Measurements from ENCODE around the gene DPP3. TPM values are rescaled to one million over a fixed set of nuclear protein-coding genes. Genes with fewer than 3 reads are reported as not detected.

DPP3 gene
- total RNA-seq, 1 donor = 35.8 TPM

DNA sequence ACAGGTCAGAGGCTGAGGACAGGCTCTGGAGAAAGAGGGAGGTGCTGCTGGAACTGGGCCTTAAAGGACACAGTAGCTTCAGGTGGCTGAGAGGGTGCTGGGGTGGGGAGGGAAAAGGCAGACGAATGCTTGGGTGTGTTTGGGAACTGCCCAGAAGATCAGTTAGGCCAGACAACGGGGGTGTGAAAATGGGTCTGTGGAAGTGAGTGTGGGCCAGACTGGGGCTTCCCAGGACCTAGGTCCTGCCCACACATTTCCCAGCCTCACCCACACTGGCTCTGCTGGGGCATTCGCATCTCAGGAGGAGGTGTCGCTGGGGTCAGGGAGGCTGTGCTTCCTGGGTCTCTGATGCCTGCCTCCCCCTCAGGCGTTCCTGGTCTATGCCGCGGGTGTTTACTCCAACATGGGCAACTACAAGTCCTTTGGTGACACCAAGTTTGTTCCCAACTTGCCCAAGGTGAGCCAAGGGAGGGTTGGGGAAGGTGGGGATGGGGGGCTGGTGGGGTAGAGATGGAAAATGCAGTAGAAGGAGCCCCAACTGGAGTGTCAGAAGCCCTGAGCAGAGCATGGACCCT lies 4.7 kb downstream of the DPP3 start:
- DNase-seq (ENCODE audit: insufficient read length, low spot score, missing footprints) = peak; percentile 34
- peaks cover 19% of the 10 kb centered on the region for H3K36me3 ChIP-seq (ENCODE audit: insufficient read depth, low read length)
- H3K9me3 ChIP-seq (ENCODE audit: low read depth, low read length) = no peaks in the 10 kb centered on the region
- no peak overlapping the region for H2AFZ ChIP-seq (ENCODE audit: low read length)
- H3K27ac ChIP-seq (ENCODE audit: low read depth, low read length) = no peak overlapping the region
- H3K4me3 ChIP-seq (ENCODE audit: insufficient read depth, low read length) = no peak overlapping the region
- H3K79me2 ChIP-seq (ENCODE audit: insufficient read depth, low read length) = peaks cover 3% of the 10 kb centered on the region
- H4K20me1 ChIP-seq (ENCODE audit: insufficient read depth, low read length) = peaks cover 3% of the 10 kb centered on the region
- no peaks in the 10 kb centered on the region for H3K27me3 ChIP-seq (ENCODE audit: insufficient read depth, low read length)
- H3K4me1 ChIP-seq (ENCODE audit: insufficient read depth, low read length) = peaks cover 4% of the 10 kb centered on the region
- no peak overlapping the region for H3K4me2 ChIP-seq (ENCODE audit: insufficient read depth, low read length)
- TF ChIP-seq, protein P1, sequence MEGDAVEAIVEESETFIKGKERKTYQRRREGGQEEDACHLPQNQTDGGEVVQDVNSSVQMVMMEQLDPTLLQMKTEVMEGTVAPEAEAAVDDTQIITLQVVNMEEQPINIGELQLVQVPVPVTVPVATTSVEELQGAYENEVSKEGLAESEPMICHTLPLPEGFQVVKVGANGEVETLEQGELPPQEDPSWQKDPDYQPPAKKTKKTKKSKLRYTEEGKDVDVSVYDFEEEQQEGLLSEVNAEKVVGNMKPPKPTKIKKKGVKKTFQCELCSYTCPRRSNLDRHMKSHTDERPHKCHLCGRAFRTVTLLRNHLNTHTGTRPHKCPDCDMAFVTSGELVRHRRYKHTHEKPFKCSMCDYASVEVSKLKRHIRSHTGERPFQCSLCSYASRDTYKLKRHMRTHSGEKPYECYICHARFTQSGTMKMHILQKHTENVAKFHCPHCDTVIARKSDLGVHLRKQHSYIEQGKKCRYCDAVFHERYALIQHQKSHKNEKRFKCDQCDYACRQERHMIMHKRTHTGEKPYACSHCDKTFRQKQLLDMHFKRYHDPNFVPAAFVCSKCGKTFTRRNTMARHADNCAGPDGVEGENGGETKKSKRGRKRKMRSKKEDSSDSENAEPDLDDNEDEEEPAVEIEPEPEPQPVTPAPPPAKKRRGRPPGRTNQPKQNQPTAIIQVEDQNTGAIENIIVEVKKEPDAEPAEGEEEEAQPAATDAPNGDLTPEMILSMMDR (IDR thresholded peaks at IDR 0.05; ENCODE audit: extremely low read depth, low read depth, low read length) = no peak

DNA sequence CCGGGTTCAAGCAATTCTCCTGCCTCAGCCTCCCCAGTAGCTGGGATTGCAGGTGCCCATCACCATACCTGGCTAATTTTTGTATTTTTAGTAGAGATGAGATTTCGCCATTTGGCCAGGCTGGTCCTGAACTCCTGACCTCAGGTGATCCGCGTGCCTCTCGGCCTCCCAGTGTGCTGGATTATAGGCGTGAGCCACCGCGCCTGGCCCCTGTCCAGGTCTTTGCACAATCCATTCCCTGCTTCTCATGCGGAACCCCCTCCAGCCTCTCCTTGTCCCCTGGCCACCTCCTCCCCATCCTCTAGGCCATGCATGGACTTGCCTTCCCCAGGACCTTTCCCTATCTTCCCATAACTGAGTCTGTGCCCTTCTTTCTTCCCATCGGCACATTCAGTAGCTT lies 8.7 kb downstream of the DPP3 start:
- no peaks in the 10 kb centered on the region for H3K4me1 ChIP-seq (ENCODE audit: insufficient read depth, low read length)
- H3K4me3 ChIP-seq (ENCODE audit: insufficient read depth, low read length) = no peak overlapping the region
- no peaks in the 10 kb centered on the region for H3K9me3 ChIP-seq (ENCODE audit: low read depth, low read length)
- peak; percentile 22 for DNase-seq (ENCODE audit: insufficient read length, low spot score, missing footprints)
- no peak overlapping the region for H3K4me2 ChIP-seq (ENCODE audit: insufficient read depth, low read length)
- no peaks in the 10 kb centered on the region for H3K79me2 ChIP-seq (ENCODE audit: insufficient read depth, low read length)
- no peak overlapping the region for H3K27ac ChIP-seq (ENCODE audit: low read depth, low read length)
- TF ChIP-seq, protein P1 (IDR thresholded peaks at IDR 0.05; ENCODE audit: extremely low read depth, low read depth, low read length) = no peak
- no peaks in the 10 kb centered on the region for H3K27me3 ChIP-seq (ENCODE audit: insufficient read depth, low read length)
- no peaks in the 10 kb centered on the region for H4K20me1 ChIP-seq (ENCODE audit: insufficient read depth, low read length)
- H3K36me3 ChIP-seq (ENCODE audit: insufficient read depth, low read length) = peaks cover 30% of the 10 kb centered on the region
- H2AFZ ChIP-seq (ENCODE audit: low read length) = no peak overlapping the region

DNA sequence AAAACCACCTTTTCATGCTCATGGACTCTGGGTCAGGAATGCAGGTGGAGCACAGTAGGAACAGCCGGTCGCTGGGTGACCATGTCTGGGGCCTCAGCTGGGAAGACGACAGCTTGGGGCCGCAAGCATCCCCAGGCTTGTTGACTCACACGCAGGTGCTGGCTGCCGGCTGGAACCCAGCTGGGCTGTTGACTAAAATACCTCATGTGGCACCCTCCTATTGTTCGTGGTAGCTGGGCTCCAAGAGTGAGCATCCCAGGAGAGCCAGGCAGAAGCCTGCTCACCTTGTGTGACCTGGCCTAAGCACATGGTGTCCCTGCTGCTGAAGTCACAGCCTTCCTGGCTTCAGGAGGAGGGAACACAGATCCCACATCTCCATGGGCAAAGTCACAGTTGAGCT lies 9.4 kb downstream of the DPP3 start:
- TF ChIP-seq, protein P1 (IDR thresholded peaks at IDR 0.05; ENCODE audit: extremely low read depth, low read depth, low read length) = no peak
- H3K4me2 ChIP-seq (ENCODE audit: insufficient read depth, low read length) = no peak overlapping the region
- H3K27me3 ChIP-seq (ENCODE audit: insufficient read depth, low read length) = no peaks in the 10 kb centered on the region
- DNase-seq (ENCODE audit: insufficient read length, low spot score, missing footprints) = peak; percentile 45
- H4K20me1 ChIP-seq (ENCODE audit: insufficient read depth, low read length) = no peaks in the 10 kb centered on the region
- H3K4me1 ChIP-seq (ENCODE audit: insufficient read depth, low read length) = no peaks in the 10 kb centered on the region
- no peaks in the 10 kb centered on the region for H3K79me2 ChIP-seq (ENCODE audit: insufficient read depth, low read length)
- H3K9me3 ChIP-seq (ENCODE audit: low read depth, low read length) = no peaks in the 10 kb centered on the region
- no peak overlapping the region for H3K27ac ChIP-seq (ENCODE audit: low read depth, low read length)
- H2AFZ ChIP-seq (ENCODE audit: low read length) = no peak overlapping the region
- H3K4me3 ChIP-seq (ENCODE audit: insufficient read depth, low read length) = no peak overlapping the region
- peaks cover 30% of the 10 kb centered on the region for H3K36me3 ChIP-seq (ENCODE audit: insufficient read depth, low read length)

DNA sequence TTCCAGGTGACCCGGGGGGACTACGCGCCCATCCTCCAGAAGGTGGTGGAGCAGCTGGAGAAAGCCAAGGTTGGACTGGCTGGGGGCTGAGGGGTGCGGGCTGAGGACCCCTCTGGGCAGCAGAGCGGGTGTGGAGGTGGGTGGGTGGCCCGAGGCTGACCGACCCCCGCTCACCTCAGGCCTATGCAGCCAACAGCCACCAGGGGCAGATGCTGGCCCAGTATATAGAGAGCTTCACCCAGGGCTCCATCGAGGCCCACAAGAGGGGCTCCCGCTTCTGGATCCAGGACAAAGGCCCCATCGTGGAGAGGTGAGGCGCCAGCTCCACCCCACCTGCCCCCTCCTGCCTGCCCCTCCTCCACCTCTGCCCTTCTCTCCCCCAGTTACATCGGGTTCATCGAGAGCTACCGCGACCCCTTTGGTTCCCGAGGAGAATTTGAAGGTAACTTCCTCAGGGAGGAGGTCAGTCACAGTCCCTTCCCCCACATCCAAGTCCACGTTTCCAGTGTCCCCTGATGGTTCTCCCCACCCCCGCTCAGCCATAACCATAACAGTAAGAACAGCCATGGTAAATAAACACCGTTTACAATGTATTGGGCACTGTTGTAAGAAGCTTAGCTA lies 11.2 kb downstream of the DPP3 start:
- Histone ChIP-seq H3K4me3 (ENCODE audit: insufficient read depth, low read length) (no peak overlapping the region), H3K27me3 (ENCODE audit: insufficient read depth, low read length) (no peaks in the 10 kb centered on the region), H3K4me2 (ENCODE audit: insufficient read depth, low read length) (no peak overlapping the region), H2AFZ (ENCODE audit: low read length) (no peak overlapping the region), H3K36me3 (ENCODE audit: insufficient read depth, low read length) (peaks cover 36% of the 10 kb centered on the region), H3K27ac (ENCODE audit: low read depth, low read length) (no peak overlapping the region), H3K4me1 (ENCODE audit: insufficient read depth, low read length) (no peaks in the 10 kb centered on the region), H4K20me1 (ENCODE audit: insufficient read depth, low read length) (no peaks in the 10 kb centered on the region), H3K9me3 (ENCODE audit: low read depth, low read length) (no peaks in the 10 kb centered on the region), H3K79me2 (ENCODE audit: insufficient read depth, low read length) (no peaks in the 10 kb centered on the region)
- TF ChIP-seq, protein P1 (IDR thresholded peaks at IDR 0.05; ENCODE audit: extremely low read depth, low read depth, low read length) = peak; percentile 36
- peak; percentile 82 for DNase-seq (ENCODE audit: insufficient read length, low spot score, missing footprints)
